Brain microvascular endothelial cell (primary cell): ENCODE data around the gene MITF.

Experiments used
- DNase-seq: peaks from one replicate; pipeline ENCODE4 v3.0.0-alpha.2; 2020
- H3K27ac ChIP-seq: fragments of 250-450 bp; sonication (Bioruptor Pico); 2 replicates; pipeline ENCODE4 v1.5.1; 2020; ENCODE audit warnings: mild to moderate bottlenecking, moderate library complexity
- H3K27me3 ChIP-seq: fragments of 250-450 bp; sonication (Bioruptor Pico); replicated peaks from 2 replicates; pipeline ENCODE4 v1.5.1; 2020; ENCODE audit warnings: mild to moderate bottlenecking
- H3K36me3 ChIP-seq: fragments of 250-450 bp; sonication (Bioruptor Pico); replicated peaks from 2 replicates; pipeline ENCODE4 v1.5.1; 2020; ENCODE audit warnings: mild to moderate bottlenecking
- H3K4me3 ChIP-seq: 2 replicates; pipeline ENCODE4 v1.5.1; 2011; ENCODE audit warnings: low read depth, mild to moderate bottlenecking, control low read depth, low read length, moderate library complexity
- in situ Hi-C: cut with HindIII; loops from 2 replicates; pipeline ENCODE4 v1.10.0; 2017; ENCODE audit warnings: low sequenced_read_pairs, low pct_ligation_motif_present
- TF ChIP-seq, protein P1 (sequence below): IDR thresholded peaks from 2 replicates; pipeline ENCODE4 v1.5.1; 2011; ENCODE audit warnings: low read depth, mild to moderate bottlenecking, moderate library complexity, low read length, control low read depth, inconsistent platforms; ENCODE audit errors: missing control alignments

Gene MITF

DNA sequence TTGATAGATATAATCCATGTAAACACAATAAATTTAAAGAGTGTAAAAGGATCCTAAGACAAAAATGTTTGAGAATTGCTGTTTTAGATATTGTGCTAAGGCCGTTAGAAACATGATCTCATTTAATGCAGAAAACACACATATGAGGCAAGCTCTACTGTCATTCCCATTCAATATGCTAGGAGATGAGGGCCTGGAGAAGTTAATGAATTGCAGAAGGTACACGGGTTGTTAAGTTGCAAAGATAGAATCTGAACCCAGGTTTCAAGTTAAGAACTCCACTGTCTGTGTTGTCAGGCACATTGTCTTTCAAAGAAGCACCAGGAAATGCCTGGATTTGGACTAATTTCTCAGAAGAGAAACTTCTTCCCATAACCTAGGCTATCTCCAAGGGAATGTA lies 195.1 kb downstream of the MITF start:
- no peak for DNase-seq
- Histone ChIP-seq H3K27me3 (no peaks in the 10 kb centered on the region), H3K27ac (no peak overlapping the region), H3K4me3 (no peak overlapping the region), H3K36me3 (no peaks in the 10 kb centered on the region)
- in situ Hi-C loops = loop anchor here (25.0 kb wide), 1 partner anchor 247 kb away; no protein-coding TSS in a partner anchor
- TF ChIP-seq, protein P1, sequence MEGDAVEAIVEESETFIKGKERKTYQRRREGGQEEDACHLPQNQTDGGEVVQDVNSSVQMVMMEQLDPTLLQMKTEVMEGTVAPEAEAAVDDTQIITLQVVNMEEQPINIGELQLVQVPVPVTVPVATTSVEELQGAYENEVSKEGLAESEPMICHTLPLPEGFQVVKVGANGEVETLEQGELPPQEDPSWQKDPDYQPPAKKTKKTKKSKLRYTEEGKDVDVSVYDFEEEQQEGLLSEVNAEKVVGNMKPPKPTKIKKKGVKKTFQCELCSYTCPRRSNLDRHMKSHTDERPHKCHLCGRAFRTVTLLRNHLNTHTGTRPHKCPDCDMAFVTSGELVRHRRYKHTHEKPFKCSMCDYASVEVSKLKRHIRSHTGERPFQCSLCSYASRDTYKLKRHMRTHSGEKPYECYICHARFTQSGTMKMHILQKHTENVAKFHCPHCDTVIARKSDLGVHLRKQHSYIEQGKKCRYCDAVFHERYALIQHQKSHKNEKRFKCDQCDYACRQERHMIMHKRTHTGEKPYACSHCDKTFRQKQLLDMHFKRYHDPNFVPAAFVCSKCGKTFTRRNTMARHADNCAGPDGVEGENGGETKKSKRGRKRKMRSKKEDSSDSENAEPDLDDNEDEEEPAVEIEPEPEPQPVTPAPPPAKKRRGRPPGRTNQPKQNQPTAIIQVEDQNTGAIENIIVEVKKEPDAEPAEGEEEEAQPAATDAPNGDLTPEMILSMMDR = no peak

DNA sequence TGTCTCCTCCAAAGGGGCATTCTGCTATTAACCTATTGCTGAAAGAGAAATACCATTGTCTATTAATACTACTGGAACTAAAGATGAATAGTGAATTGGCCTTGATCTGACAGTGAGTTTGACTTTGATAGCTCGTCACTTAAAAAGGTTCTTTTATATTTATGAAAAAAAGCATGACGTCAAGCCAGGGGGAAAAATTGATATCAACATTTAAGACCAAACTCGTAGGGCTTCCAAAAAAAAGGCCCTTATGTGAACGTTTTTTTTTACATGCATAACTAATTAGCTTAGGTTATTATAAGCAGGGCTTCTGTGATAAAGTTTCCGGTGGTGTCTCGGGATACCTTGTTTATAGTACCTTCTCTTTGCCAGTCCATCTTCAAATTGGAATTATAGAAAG lies 197.0 kb downstream of the MITF start:
- H3K27ac ChIP-seq = no peak overlapping the region

DNA sequence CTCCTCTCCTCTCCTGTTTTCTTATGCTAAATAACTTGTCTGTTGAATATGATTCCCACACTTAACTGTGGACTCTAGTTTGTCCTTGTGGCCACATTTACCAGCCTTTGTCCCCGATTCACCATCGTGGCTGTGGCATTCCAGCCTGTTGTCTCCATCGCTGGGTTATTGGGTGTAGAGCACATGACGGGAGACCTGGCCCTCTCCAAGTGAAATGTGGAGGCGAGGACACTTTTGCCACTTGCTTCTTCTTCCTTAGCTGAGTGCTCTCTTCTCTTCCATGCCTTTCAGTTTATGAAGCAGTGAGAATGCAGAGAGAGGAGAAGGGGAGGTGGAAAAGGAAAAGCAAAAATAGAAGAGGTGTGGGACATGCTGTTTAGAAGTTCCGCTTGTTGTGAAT lies 198.8 kb downstream of the MITF start:
- no peaks in the 10 kb centered on the region for H3K36me3 ChIP-seq
- H3K4me3 ChIP-seq = no peak overlapping the region
- TF ChIP-seq, protein P1 = no peak
- no peak overlapping the region for H3K27ac ChIP-seq
- in situ Hi-C loops = loop anchor here (25.0 kb wide), 1 partner anchor 251 kb away; no protein-coding TSS in a partner anchor
- no peaks in the 10 kb centered on the region for H3K27me3 ChIP-seq
- no peak for DNase-seq

More for the DNA sequence above, 197.0 kb downstream of the MITF start:
- Histone ChIP-seq H3K36me3 (no peaks in the 10 kb centered on the region), H3K27me3 (no peaks in the 10 kb centered on the region), H3K4me3 (no peak overlapping the region)
- no peak for DNase-seq
- in situ Hi-C loops = loop anchor here (25.0 kb wide), 1 partner anchor 249 kb away; no protein-coding TSS in a partner anchor
- TF ChIP-seq, protein P1 = no peak

DNA sequence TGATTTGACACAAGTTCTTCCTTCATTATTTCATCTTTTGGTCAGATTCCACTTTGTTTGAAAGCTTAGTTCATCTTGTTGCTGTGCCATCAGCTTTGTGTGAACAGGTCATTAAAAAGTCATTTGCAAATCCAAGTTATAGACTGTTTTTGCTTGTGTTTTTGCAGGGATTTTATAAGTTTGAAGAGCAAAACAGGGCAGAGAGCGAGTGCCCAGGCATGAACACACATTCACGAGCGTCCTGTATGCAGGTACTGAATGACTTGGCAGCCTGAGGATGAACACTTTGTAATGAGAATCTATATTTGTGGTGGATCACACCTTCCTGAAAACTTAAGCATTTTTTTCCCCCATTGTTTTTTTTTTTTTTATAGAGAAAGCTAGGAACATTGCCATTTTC lies 199.7 kb downstream of the MITF start:
- DNase-seq = no peak
- in situ Hi-C loops = loop anchor here (25.0 kb wide), 1 partner anchor 252 kb away; no protein-coding TSS in a partner anchor

DNA sequence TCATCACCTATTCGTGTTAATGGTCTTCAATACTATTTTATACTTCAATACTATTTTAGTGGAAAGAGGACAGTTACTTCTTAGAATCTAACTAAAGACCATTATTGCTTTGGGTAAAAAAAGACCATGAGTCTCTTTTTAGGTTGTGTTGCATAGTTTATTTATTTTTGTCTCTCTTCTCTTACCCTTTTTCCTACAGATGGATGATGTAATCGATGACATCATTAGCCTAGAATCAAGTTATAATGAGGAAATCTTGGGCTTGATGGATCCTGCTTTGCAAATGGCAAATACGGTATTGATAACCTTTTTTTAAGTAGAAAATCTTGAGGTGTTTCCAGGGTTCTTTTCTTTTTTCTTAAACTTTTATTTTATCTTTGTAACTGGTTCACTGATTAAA lies 201.8 kb downstream of the MITF start:
- TF ChIP-seq, protein P1 = no peak
- no peaks in the 10 kb centered on the region for H3K27me3 ChIP-seq
- no peaks in the 10 kb centered on the region for H3K36me3 ChIP-seq
- DNase-seq = no peak
- no peak overlapping the region for H3K27ac ChIP-seq
- no peak overlapping the region for H3K4me3 ChIP-seq
- in situ Hi-C loops = loop anchor here (25.0 kb wide), 1 partner anchor 254 kb away; no protein-coding TSS in a partner anchor

More for the DNA sequence above, 199.7 kb downstream of the MITF start:
- Histone ChIP-seq H3K27me3 (no peaks in the 10 kb centered on the region), H3K4me3 (no peak overlapping the region), H3K27ac (no peak overlapping the region), H3K36me3 (no peaks in the 10 kb centered on the region)
- TF ChIP-seq, protein P1 = no peak

DNA sequence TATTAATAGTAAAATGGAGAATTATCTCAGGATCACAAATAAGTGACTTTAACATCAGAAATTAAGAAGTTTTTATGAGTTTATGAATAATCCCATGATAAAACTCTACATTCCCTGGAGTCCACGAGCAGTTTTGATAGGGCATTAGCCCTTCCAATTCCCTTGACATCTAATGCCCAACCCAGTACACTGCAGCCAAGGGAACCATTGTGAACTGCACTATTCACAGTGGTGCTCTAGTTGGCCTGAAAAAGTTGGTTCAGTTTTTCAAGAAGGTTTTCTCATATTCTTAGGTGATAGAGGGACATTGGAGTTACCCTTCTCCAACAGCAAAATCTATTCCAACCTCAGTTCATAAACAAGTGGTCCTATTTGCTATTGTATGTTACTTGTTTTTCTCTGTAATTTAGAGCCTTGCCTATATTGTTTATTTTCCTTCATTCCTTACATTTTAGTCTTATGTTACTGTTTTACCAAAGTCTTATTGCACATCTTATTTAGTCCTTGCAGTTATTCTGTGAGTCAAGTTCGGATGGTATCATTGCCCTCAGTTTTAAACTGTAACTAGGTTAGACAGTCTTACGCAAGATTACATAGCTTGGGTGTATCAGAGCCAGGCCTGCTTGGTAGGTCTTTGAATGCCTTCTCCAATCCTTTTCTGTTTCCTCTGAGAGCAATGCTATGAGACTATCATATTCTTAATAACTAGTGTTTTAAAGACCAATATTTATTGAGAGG lies 202.3 kb downstream of the MITF start:
- Histone ChIP-seq H3K4me3 (no peak overlapping the region), H3K27me3 (no peaks in the 10 kb centered on the region), H3K27ac (no peak overlapping the region), H3K36me3 (no peaks in the 10 kb centered on the region)
- in situ Hi-C loops = loop anchor here (25.0 kb wide), 1 partner anchor 254 kb away; no protein-coding TSS in a partner anchor
- TF ChIP-seq, protein P1 = no peak
- no peak for DNase-seq
